Tibial nerve (tissue), 4 donors: ENCODE results near the gene BAZ1B. TPM values are rescaled to one million over a fixed set of nuclear protein-coding genes. Genes with fewer than 3 reads are reported as not detected.
"Not testable (repeated sequence)": the region's sequence is repeated elsewhere in the genome, so short reads cannot be mapped to it uniquely, and the experiment has no call there.

Experiments
- DNase-seq, 2 donors: peaks; one replicate each; pipeline ENCODE4 v3.0.0-alpha.2; 2019; ENCODE audit warnings: low spot score in 2 of 2
- H3K27ac ChIP-seq, 4 donors: fragments of 200-600 bp; sonication (generic) in 3 of 4; one replicate each; pipeline ENCODE4 v1.5.1; 2017 to 2019; ENCODE audit warnings: mild to moderate bottlenecking in 1 of 4
- H3K27me3 ChIP-seq, 2 donors: fragments of 200-600 bp; sonication (generic) in 1 of 2; one replicate each; pipeline versions ENCODE4 v1.5.1 to v1.6.0; 2017 to 2019
- H3K36me3 ChIP-seq, 3 donors: fragments of 200-600 bp; sonication (generic); one replicate each; pipeline ENCODE4 v1.5.1; 2018 to 2019
- H3K4me1 ChIP-seq, 4 donors: fragments of 200-600 bp; sonication (generic) in 3 of 4; one replicate each; pipeline ENCODE4 v1.5.1; 2017 to 2019
- H3K4me3 ChIP-seq, 4 donors: fragments of 200-600 bp; sonication (generic) in 3 of 4; one replicate each; pipeline ENCODE4 v1.5.1; 2017 to 2019; ENCODE audit warnings: mild to moderate bottlenecking in 1 of 4, moderate library complexity in 1 of 4
- H3K9me3 ChIP-seq, 4 donors: fragments of 200-600 bp; sonication (generic) in 3 of 4; one replicate each; pipeline ENCODE4 v1.5.1; 2017 to 2019
- CTCF ChIP-seq, 5 experiments: fragments of 200-600 bp in 3 of 5; fragments of 450-650 bp in 2 of 5; sonication (generic) in 3 of 5; IDR thresholded peaks; one replicate each; pipeline ENCODE4 v1.5.1; 2016 to 2019; ENCODE audit warnings: antibody characterized with exemption in 5 of 5, mild to moderate bottlenecking in 3 of 5, moderate library complexity in 2 of 5
- EP300 ChIP-seq, 2 donors: sonication (generic); formaldehyde crosslinking; IDR thresholded peaks; one replicate each; pipeline ENCODE4 v1.6.1; 2017; ENCODE audit warnings: antibody characterized with exemption in 2 of 2, mild to moderate bottlenecking in 1 of 2
- POLR2A ChIP-seq, 2 donors: fragments of 450-650 bp; IDR thresholded peaks; one replicate each; pipeline ENCODE4 v1.6.1; 2017; ENCODE audit warnings: antibody characterized with exemption in 2 of 2, mild to moderate bottlenecking in 2 of 2, moderate library complexity in 2 of 2
- WGBS, 2 donors: methylation state at CpG; one replicate each; pipeline ENCODE4 v1.1.5; 2018; 5-methylcytosine and 5-hydroxymethylcytosine counted together
- total RNA-seq, 4 donors: library from RNA; depleted of rRNA; stranded (reverse); fragments of >200 nt; gene quantifications; one replicate each; pipeline ENCODE4 v1.1.0, GENCODE V29; 2016

Gene BAZ1B
- total RNA-seq, 4 donors from 2014 or later, result 53.3 to 70.1 (median 63.6) TPM

- no peak for TF ChIP-seq EP300 (IDR thresholded peaks at IDR 0.05)
- TF ChIP-seq POLR2A (IDR thresholded peaks at IDR 0.05), result no peak
- TF ChIP-seq CTCF (IDR thresholded peaks at IDR 0.05), result no peak
- H3K36me3 ChIP-seq, result peaks cover 4 to 93% (median 20%) of the 10 kb centered on the region in 3 donors
- no peaks in the 10 kb centered on the region for H3K9me3 ChIP-seq
- DNase-seq, result no peak
- no peak overlapping the region for H3K4me3 ChIP-seq
- H3K27me3 ChIP-seq, result no peaks in the 10 kb centered on the region
- peaks cover 0 to 6% (median 0%) of the 10 kb centered on the region in 4 donors for H3K4me1 ChIP-seq
- no peak overlapping the region for H3K27ac ChIP-seq
These were observed 43.5 kb downstream of the BAZ1B start for GRCh38 chr7:73478549-73478948.

DNA sequence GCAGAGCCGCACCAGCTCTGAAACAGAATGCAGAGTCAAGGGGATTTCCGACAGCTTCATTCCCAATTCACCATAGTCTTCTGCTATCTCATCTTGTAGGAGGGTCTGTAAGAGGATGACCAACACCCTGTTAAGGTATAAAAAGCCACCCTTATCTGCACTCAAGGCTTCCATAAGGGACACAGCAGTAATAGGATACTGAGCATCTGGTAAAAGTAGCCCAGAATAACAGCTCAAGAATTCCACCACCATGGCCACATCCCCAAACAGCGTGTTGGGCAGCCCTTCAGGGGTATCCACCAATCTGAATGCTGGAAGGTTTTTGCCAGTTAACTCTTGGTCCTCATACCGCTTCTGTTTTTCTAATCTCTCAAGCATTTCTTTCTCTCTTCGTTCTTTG, 44.7 kb downstream of the BAZ1B start:
- no peaks in the 10 kb centered on the region for H3K9me3 ChIP-seq
- no peak overlapping the region for H3K27ac ChIP-seq
- no peaks in the 10 kb centered on the region for H3K27me3 ChIP-seq
- DNase-seq, result no peak
- no peak for TF ChIP-seq POLR2A (IDR thresholded peaks at IDR 0.05)
- TF ChIP-seq EP300 (IDR thresholded peaks at IDR 0.05), result no peak
- no peak for TF ChIP-seq CTCF (IDR thresholded peaks at IDR 0.05)
- H3K4me1 ChIP-seq, result no peaks in the 10 kb centered on the region
- no peak overlapping the region for H3K4me3 ChIP-seq
- WGBS, 2 donors, result 86% methylated on average over 5 of the region's 5 CpGs
- peaks cover 4 to 93% (median 20%) of the 10 kb centered on the region in 3 donors for H3K36me3 ChIP-seq

DNA sequence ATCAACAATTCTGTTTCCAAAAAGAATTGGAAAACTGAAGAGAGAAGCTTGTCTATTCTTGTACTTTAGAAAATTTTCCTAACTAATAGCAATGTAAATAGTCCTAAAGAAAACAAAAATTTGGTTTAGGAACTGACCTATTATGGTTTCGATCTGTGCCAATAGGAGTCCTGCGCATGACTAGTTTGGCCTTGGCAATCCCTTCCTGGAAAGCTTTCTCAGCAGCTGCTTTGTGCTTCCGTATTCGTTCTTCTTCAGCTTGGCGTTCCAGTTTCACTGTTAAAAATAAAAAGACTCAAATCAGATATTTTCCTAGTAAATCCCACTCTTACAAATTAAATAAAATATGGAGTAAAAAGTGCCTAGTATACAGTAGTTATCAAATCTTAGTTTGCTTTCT, 51.9 kb downstream of the BAZ1B start:
- Histone ChIP-seq H3K9me3 (no peaks in the 10 kb centered on the region), H3K4me1 (no peaks in the 10 kb centered on the region), H3K4me3 (no peak overlapping the region), H3K27ac (no peak overlapping the region), H3K27me3 (no peaks in the 10 kb centered on the region), H3K36me3 (peaks cover under 1 to 86% (median 19%) of the 10 kb centered on the region in 3 donors)
- TF ChIP-seq EP300 (IDR thresholded peaks at IDR 0.05) (no peak), CTCF (IDR thresholded peaks at IDR 0.05) (no peak), POLR2A (IDR thresholded peaks at IDR 0.05) (no peak)
- no peak for DNase-seq
- WGBS, 2 donors, result 90 to 94% methylated on average over 5 of the region's 5 CpGs

DNA sequence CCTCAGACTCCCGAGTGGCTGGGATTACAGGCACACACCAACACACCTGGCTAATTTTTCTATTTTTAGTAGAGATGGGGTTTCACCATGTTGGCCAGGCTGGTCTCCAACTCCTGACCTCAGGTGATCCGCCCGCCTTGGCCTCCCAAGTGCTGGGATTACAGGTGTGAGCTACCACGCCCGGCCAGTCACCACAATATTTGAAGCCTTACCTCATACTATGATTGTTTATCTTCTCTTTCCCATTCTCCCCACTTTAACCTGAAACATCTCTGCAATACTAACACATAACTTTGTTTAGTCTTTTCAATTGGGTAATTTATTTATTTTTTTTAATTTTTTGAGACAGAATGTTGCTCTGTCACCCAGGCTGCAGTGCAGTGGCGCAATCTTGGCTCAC, 55.0 kb downstream of the BAZ1B start:
- not testable (repeated sequence) for H3K27me3 ChIP-seq, H3K4me3 ChIP-seq, H3K4me1 ChIP-seq, H3K9me3 ChIP-seq, H3K27ac ChIP-seq, DNase-seq
- 93 to 98% methylated on average over 6 of the region's 6 CpGs for WGBS, 2 donors
- peaks cover 1 to 91% (median 29%) of the 10 kb centered on the region in 3 donors for H3K36me3 ChIP-seq

DNA sequence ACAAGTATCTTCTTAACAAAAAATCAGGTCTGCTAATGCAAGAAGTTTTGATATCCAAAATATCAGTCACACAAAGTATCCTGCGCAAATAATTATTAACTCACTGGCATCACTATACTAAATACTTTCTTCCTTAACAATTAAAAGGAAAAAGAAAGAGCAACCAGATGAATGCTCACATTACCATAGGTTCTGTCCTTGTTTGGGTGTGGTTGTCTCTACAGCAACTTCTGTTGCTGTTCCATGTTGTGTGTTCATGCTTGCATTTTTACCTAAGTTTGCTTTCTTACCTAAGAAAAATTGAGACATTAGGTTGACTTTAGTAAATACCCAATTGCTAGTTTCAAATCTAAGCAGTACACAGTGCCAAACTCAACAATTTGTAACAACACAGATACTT, 56.0 kb downstream of the BAZ1B start:
- no peak for DNase-seq
- 98% methylated on average over 1 of the region's 1 CpG for WGBS, 2 donors
- Histone ChIP-seq H3K9me3 (no peaks in the 10 kb centered on the region), H3K4me3 (no peak overlapping the region), H3K27me3 (no peaks in the 10 kb centered on the region), H3K4me1 (no peaks in the 10 kb centered on the region), H3K27ac (no peak overlapping the region), H3K36me3 (peaks cover 3 to 97% (median 29%) of the 10 kb centered on the region in 3 donors)
- TF ChIP-seq CTCF (IDR thresholded peaks at IDR 0.05) (no peak), EP300 (IDR thresholded peaks at IDR 0.05) (no peak), POLR2A (IDR thresholded peaks at IDR 0.05) (no peak)

DNA sequence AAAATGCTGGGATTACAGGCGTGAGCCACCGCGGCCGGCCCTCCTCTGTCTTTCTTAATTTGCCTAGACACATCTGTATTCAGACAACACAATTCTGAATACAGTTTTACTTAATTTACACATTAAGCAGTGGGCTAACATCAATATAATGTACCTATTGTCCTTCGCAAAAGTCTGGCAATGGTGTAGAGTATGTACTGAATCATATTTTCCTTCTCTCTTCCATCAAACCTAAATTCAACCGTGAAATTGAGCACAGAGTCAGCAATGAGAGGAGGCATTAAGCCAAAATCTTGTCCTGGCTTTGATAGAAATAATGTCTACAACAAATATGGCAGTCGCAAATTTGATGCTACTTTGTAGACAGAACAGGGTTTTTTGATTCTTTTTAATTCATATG, 58.1 kb downstream of the BAZ1B start:
- DNase-seq, result no peak
- Histone ChIP-seq H3K4me1 (no peaks in the 10 kb centered on the region), H3K9me3 (no peaks in the 10 kb centered on the region), H3K27me3 (no peaks in the 10 kb centered on the region), H3K4me3 (no peak overlapping the region), H3K27ac (no peak overlapping the region), H3K36me3 (peaks cover 3 to 98% (median 29%) of the 10 kb centered on the region in 3 donors)
- WGBS, 2 donors, result 89% methylated on average over 7 of the region's 7 CpGs
- TF ChIP-seq CTCF (IDR thresholded peaks at IDR 0.05) (no peak), EP300 (IDR thresholded peaks at IDR 0.05) (no peak), POLR2A (IDR thresholded peaks at IDR 0.05) (no peak)
